Prostate gland (tissue), 2 donors: ENCODE measurements around the gene ARL5C.

Experiments used
- CTCF ChIP-seq, 4 experiments: fragments of 200-600 bp in 2 of 4; fragments of 450-650 bp in 2 of 4; sonication (generic) in 2 of 4; IDR thresholded peaks; 1 replicate in 3 of 4; 2 replicates in 1 of 4; pipeline ENCODE4 v1.5.1; 2016 to 2019; ENCODE audit warnings: antibody characterized with exemption in 4 of 4, mild to moderate bottlenecking in 2 of 4, moderate library complexity in 2 of 4
- POLR2A ChIP-seq: fragments of 450-650 bp; IDR thresholded peaks from one replicate; pipeline ENCODE4 v1.6.1; 2016; ENCODE audit warnings: antibody characterized with exemption, mild to moderate bottlenecking
- POLR2AphosphoS5 ChIP-seq: sonication (generic); formaldehyde crosslinking; IDR thresholded peaks from one replicate; pipeline ENCODE4 v1.6.1; 2017; ENCODE audit warnings: antibody characterized with exemption

- no peak for TF ChIP-seq CTCF (IDR thresholded peaks at IDR 0.05)
- TF ChIP-seq POLR2A = no peak
- no peak for TF ChIP-seq POLR2AphosphoS5
Measured at GRCh38 chr17:39145143-39145542, 20.8 kb downstream of the ARL5C start.
